HG03095 (cell line): ENCODE results near the gene MYO1D.
A peak's percentile ranks its signal among the peaks of the same experiment; 100 is the strongest.

Experiments
- ATAC-seq: cut with Tn5 transposase; IDR thresholded peaks from one replicate; pipeline ENCODE4 v1.9.1; 2021; ENCODE audit warnings: moderate library complexity; ENCODE audit not compliant: unreplicated experiment

The MYO1D gene

DNA sequence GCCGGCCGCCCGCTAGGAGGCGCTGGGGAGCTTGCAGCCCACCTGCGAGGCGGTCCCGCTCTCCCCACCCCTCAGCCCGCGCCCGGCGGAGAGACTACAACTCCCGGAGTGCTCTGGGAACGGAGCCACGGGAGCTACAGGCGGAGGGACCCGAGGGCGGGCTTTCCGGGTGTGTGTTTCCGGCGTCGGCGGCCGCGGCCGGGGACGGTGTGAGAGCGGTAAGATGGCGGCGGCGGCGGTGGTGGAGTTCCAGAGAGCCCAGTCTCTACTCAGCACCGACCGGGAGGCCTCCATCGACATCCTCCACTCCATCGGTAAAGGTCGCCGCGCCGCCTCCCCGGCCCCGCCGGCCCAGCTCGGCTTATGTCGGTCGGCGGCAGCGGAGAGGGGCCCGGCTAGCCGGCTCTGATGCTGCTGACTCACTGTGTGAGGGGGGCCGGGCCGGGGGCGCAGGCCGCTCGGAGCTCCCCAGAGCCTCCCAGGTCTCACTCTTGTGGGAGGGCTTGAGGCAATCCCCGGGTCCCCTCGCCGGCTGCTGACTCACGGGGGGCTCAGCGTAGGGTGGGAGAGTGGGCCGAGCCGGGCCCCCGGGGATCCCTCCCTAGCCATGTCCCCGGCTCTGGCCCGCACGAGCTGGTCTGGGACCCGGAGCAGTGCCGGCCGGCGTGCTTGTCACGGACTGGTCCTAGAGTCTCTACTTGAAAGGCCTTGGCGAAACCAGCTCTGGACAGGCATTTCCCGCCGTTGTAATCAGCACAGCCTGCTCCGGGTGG, 432.4 kb downstream of the MYO1D start, which contains the start of gene PSMD11:
PSMD11 (plus strand) TSS at position 210 of the 773 bp plus-strand sequence; CDS start at position 224, 14 bp downstream.
- ATAC-seq: peak; percentile 95

DNA sequence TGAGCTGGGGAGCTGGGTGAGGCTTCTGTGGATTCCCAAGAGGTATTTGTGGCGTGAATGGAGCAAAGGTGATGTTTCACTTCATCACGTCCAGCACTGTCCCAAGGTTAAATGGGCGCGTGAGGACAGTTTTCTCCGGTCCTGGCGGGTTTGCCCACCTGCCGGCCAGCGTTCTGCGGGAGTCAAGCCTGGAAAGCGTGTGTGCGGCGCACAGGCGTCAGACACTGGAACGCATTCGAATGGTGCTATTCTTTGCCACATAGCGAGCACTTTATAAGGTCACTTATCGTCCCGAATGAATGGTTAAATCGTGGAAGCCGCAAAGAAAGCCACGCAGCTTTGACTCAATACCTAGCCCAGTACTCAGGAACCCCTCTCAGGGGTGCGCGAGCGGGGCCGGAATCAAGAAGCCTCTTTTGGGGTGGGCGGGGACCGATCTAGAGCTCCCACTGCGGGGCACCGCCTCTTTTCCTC, 433.1 kb downstream of the MYO1D start:
- no peak for ATAC-seq
